EL (cell line): Measurements from ENCODE around the gene NFASC.

Experiments used
- DNase-seq: peaks from one replicate; pipeline ENCODE4 v3.0.0-alpha.2; 2016

Gene NFASC

GRCh38 chr1:204961765-204962419, 91.2 kb downstream of the NFASC start:
- DNase-seq: no peak

- no peak for DNase-seq
These were observed 92.3 kb downstream of the NFASC start for GRCh38 chr1:204962742-204963632.

- no peak for DNase-seq
These were observed 96.8 kb downstream of the NFASC start for GRCh38 chr1:204967451-204967850.

GRCh38 chr1:204968135-204968534, 97.5 kb downstream of the NFASC start:
- no peak for DNase-seq

- no peak for DNase-seq
These were observed 98.3 kb downstream of the NFASC start for GRCh38 chr1:204968951-204969350.

- DNase-seq: no peak
These were observed 100.3 kb downstream of the NFASC start for GRCh38 chr1:204970937-204971336.

- DNase-seq: peak; percentile 78
These were observed 101.1 kb downstream of the NFASC start for GRCh38 chr1:204971517-204972336.

GRCh38 chr1:204972426-204972825, 101.8 kb downstream of the NFASC start:
- DNase-seq: peak; percentile 18

GRCh38 chr1:204973449-204973848, 102.8 kb downstream of the NFASC start:
- no peak for DNase-seq

GRCh38 chr1:204974327-204974726, 103.7 kb downstream of the NFASC start:
- no peak for DNase-seq

GRCh38 chr1:204975021-204975420, 104.4 kb downstream of the NFASC start:
- DNase-seq: no peak

- DNase-seq: peak; percentile 50
These were observed 105.0 kb downstream of the NFASC start for GRCh38 chr1:204975568-204976235.

GRCh38 chr1:204976646-204977045, 106.0 kb downstream of the NFASC start:
- DNase-seq: no peak

GRCh38 chr1:204977318-204977717, 106.7 kb downstream of the NFASC start:
- DNase-seq: no peak

GRCh38 chr1:204978782-204979181, 108.1 kb downstream of the NFASC start:
- DNase-seq: no peak

- DNase-seq: no peak
These were observed 108.6 kb downstream of the NFASC start for GRCh38 chr1:204979306-204979705.

- no peak for DNase-seq
These were observed 109.4 kb downstream of the NFASC start for GRCh38 chr1:204979891-204980649.

GRCh38 chr1:204980840-204981405, 110.3 kb downstream of the NFASC start:
- DNase-seq: no peak

- DNase-seq: no peak
These were observed 112.5 kb downstream of the NFASC start for GRCh38 chr1:204983136-204983535.

GRCh38 chr1:204983881-204984280, 113.2 kb downstream of the NFASC start:
- DNase-seq: no peak

- DNase-seq: no peak
These were observed 113.8 kb downstream of the NFASC start for GRCh38 chr1:204984499-204984898.

- DNase-seq: no peak
These were observed 115.5 kb downstream of the NFASC start for GRCh38 chr1:204986181-204986580.
